Body of pancreas (tissue), 4 donors: ENCODE results near the gene TGFB3.

Experiments used
- CTCF ChIP-seq, 7 experiments: fragments of 450-650 bp in 4 of 7; fragments of 200-600 bp in 3 of 7; sonication (generic) in 3 of 7; IDR thresholded peaks; one replicate each; pipeline ENCODE4 v1.5.1; 2016 to 2019; ENCODE audit warnings: antibody characterized with exemption in 7 of 7
- POLR2A ChIP-seq, 3 donors: fragments of 450-650 bp; IDR thresholded peaks; one replicate each; pipeline ENCODE4 v1.6.1; 2016; ENCODE audit warnings: antibody characterized with exemption in 3 of 3, mild to moderate bottlenecking in 2 of 3

GRCh38 chr14:75961662-75962061 lies 20.1 kb downstream of the TGFB3 start:
- no peak for TF ChIP-seq POLR2A (IDR thresholded peaks at IDR 0.05)
- TF ChIP-seq CTCF (IDR thresholded peaks at IDR 0.05), result no peak
